Measurements from ENCODE around the gene ZNF2. TPM values are rescaled to one million over a fixed set of nuclear protein-coding genes. Genes with fewer than 3 reads are reported as not detected.

ZNF2 gene
- total and polyA plus RNA-seq, 2 of the 13 experiments (the other 11 are each of a cell fraction or from before 2014, with no cell fraction given) = 4.3 to 6.1 TPM

DNA sequence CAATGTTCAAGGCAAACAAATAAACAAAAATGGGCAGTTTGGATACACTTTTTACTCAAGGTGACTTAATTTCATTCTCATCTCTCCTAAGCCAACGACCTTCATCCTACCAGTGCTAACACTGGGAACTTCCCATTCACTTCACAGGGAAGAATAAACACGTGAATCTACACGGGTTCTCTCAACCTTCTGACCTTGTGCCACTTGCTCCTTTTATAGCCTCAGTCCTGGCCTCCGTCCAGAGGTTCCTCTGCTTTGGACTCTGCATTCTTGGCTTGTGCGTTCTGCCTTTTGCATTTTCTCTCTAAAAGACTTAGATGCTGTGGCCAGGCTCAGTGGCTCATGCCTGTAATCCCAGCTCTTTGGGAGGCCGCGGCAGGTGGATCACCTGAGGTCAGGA, 13.8 kb downstream of the ZNF2 start (continued):
- TF ChIP-seq ATAD3A (CRISPR knock-in tag; IDR thresholded peaks at IDR 0.05) = no peak
- no peak for TF ChIP-seq TMF1 (CRISPR knock-in tag; IDR thresholded peaks at IDR 0.05; ENCODE audit: low read depth)
- TF ChIP-seq PCBP1 (IDR thresholded peaks at IDR 0.05; ENCODE audit: borderline replicate concordance, low read depth, low read length) = no peak
- TF ChIP-seq, protein P1, sequence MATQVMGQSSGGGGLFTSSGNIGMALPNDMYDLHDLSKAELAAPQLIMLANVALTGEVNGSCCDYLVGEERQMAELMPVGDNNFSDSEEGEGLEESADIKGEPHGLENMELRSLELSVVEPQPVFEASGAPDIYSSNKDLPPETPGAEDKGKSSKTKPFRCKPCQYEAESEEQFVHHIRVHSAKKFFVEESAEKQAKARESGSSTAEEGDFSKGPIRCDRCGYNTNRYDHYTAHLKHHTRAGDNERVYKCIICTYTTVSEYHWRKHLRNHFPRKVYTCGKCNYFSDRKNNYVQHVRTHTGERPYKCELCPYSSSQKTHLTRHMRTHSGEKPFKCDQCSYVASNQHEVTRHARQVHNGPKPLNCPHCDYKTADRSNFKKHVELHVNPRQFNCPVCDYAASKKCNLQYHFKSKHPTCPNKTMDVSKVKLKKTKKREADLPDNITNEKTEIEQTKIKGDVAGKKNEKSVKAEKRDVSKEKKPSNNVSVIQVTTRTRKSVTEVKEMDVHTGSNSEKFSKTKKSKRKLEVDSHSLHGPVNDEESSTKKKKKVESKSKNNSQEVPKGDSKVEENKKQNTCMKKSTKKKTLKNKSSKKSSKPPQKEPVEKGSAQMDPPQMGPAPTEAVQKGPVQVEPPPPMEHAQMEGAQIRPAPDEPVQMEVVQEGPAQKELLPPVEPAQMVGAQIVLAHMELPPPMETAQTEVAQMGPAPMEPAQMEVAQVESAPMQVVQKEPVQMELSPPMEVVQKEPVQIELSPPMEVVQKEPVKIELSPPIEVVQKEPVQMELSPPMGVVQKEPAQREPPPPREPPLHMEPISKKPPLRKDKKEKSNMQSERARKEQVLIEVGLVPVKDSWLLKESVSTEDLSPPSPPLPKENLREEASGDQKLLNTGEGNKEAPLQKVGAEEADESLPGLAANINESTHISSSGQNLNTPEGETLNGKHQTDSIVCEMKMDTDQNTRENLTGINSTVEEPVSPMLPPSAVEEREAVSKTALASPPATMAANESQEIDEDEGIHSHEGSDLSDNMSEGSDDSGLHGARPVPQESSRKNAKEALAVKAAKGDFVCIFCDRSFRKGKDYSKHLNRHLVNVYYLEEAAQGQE (IDR thresholded peaks at IDR 0.05; ENCODE audit: borderline replicate concordance in 1 of 2, low read depth in 1 of 2, low read length in 2 of 2) = no peak
- TF ChIP-seq, protein P2, sequence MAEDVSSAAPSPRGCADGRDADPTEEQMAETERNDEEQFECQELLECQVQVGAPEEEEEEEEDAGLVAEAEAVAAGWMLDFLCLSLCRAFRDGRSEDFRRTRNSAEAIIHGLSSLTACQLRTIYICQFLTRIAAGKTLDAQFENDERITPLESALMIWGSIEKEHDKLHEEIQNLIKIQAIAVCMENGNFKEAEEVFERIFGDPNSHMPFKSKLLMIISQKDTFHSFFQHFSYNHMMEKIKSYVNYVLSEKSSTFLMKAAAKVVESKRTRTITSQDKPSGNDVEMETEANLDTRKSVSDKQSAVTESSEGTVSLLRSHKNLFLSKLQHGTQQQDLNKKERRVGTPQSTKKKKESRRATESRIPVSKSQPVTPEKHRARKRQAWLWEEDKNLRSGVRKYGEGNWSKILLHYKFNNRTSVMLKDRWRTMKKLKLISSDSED (CRISPR knock-in tag; IDR thresholded peaks at IDR 0.05) = no peak

DNA sequence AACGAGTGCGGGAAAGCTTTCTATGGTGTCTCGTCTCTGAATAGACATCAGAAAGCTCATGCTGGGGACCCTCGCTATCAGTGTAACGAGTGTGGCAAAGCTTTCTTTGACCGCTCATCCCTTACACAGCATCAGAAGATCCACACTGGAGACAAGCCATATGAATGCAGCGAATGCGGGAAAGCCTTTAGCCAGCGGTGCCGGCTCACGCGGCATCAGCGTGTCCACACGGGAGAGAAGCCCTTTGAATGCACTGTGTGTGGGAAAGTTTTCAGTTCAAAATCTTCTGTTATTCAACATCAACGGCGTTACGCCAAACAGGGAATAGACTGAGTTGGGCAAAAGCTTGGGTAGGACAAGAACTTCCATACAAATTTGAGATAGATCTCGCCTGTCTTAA, 16.2 kb downstream of the ZNF2 start:
- CTCF ChIA-PET (ENCODE audit: low intra/inter-chr PET ratio, low total read pairs) = no interaction called here
- no peak overlapping the region for H3K4me3 ChIP-seq (replicated peaks in 1 of 3; ENCODE audit: insufficient read depth in 1 of 3, low read depth in 2 of 3, low read length in 3 of 3)
- intact Hi-C loops (cut with micrococcal nuclease; ENCODE audit: unreplicated experiment) = no loop called here
- no peak overlapping the region for H2AFZ ChIP-seq (ENCODE audit: low read length)
- no peak overlapping the region for H3K27ac ChIP-seq (ENCODE audit: extremely low read length, insufficient read depth, low read length)
- POLR2A ChIA-PET = interaction anchor here (0.7 kb wide), 1 partner anchor 16 kb away, joined by 3 read pairs; the partner anchor contains the start of gene ZNF2
- peaks cover 20 to 51% of the 10 kb centered on the region in 2 experiments; a peak in 4 of 5 replicates for H3K36me3 ChIP-seq (replicated peaks in 1 of 2; ENCODE audit: control insufficient read depth in 1 of 2, insufficient read depth in 2 of 2, low read length in 2 of 2)
- in situ Hi-C loops (cut with HindIII; ENCODE audit: extremely low pct_ligation_motif_present, low pct_unique_long_range_greater_than_20kb) = no loop called here
- no peak for DNase-seq (ENCODE audit: low spot score)
- 0 out of 2 replicates have a peak, but pooled peaks have one; percentile 35 for TF ChIP-seq ZC3H13 (CRISPR knock-in tag; IDR thresholded peaks at IDR 0.05)
- TF ChIP-seq, protein P3, sequence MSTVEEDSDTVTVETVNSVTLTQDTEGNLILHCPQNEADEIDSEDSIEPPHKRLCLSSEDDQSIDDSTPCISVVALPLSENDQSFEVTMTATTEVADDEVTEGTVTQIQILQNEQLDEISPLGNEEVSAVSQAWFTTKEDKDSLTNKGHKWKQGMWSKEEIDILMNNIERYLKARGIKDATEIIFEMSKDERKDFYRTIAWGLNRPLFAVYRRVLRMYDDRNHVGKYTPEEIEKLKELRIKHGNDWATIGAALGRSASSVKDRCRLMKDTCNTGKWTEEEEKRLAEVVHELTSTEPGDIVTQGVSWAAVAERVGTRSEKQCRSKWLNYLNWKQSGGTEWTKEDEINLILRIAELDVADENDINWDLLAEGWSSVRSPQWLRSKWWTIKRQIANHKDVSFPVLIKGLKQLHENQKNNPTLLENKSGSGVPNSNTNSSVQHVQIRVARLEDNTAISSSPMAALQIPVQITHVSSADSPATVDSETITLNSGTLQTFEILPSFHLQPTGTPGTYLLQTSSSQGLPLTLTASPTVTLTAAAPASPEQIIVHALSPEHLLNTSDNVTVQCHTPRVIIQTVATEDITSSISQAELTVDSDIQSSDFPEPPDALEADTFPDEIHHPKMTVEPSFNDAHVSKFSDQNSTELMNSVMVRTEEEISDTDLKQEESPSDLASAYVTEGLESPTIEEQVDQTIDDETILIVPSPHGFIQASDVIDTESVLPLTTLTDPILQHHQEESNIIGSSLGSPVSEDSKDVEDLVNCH (CRISPR knock-in tag; IDR thresholded peaks at IDR 0.05) = no peak
- no peak for TF ChIP-seq CAMTA2 (CRISPR knock-in tag; IDR thresholded peaks at IDR 0.05; ENCODE audit: borderline replicate concordance)
- H3K9me3 ChIP-seq (ENCODE audit: low read length) = no peaks in the 10 kb centered on the region
- 98% methylated on average over 18 of the region's 18 CpGs for WGBS (ENCODE audit: low lambda C conversion rate)
- no peak overlapping the region for H3K4me2 ChIP-seq (ENCODE audit: low read depth, low read length)
- H4K20me1 ChIP-seq (ENCODE audit: insufficient read depth, low read length) = no peaks in the 10 kb centered on the region
- FAIRE-seq = no peak
- H3K9ac ChIP-seq (ENCODE audit: insufficient read depth, low read depth, low read length) = no peak overlapping the region
- BruUV-seq (replicated peaks) = no TSS peak
- no peak for ATAC-seq
- H3K27me3 ChIP-seq (ENCODE audit: control insufficient read depth in 1 of 2, insufficient read depth in 2 of 2, low read length in 2 of 2) = no peaks in the 10 kb centered on the region
- H3K4me1 ChIP-seq (ENCODE audit: insufficient read depth, low read length) = no peaks in the 10 kb centered on the region
- H3K79me2 ChIP-seq (ENCODE audit: insufficient read depth, low read length) = no peaks in the 10 kb centered on the region

Measured in HepG2 (cell line).